GM19023 (cell line): Measurements from ENCODE around the gene PTRH1.

ENCODE experiments used
- ATAC-seq: cut with Tn5 transposase; IDR thresholded peaks from one replicate; pipeline ENCODE4 v1.9.1; 2021; ENCODE audit warnings: mild to moderate bottlenecking, moderate library complexity; ENCODE audit not compliant: unreplicated experiment

Gene PTRH1

GRCh38 chr9:127698985-127699670 is 16.3 kb downstream of the PTRH1 start:
- ATAC-seq: peak; percentile 88

- no peak for ATAC-seq
These were observed 17.1 kb downstream of the PTRH1 start for GRCh38 chr9:127698386-127698785.

- ATAC-seq: no peak
These were observed 17.9 kb downstream of the PTRH1 start for GRCh38 chr9:127697575-127697974.

GRCh38 chr9:127694890-127695720 is 20.4 kb downstream of the PTRH1 start:
- no peak for ATAC-seq

GRCh38 chr9:127693697-127694096 is 21.8 kb downstream of the PTRH1 start:
- no peak for ATAC-seq

GRCh38 chr9:127693143-127693542 is 22.3 kb downstream of the PTRH1 start:
- no peak for ATAC-seq

GRCh38 chr9:127692071-127692470 is 23.4 kb downstream of the PTRH1 start:
- ATAC-seq: no peak

GRCh38 chr9:127690735-127691134 is 24.7 kb downstream of the PTRH1 start:
- ATAC-seq: no peak

- no peak for ATAC-seq
These were observed 26.0 kb downstream of the PTRH1 start for GRCh38 chr9:127689329-127690000.

GRCh38 chr9:127686461-127687393 is 28.7 kb downstream of the PTRH1 start:
- no peak for ATAC-seq

- no peak for ATAC-seq
These were observed 30.9 kb downstream of the PTRH1 start for GRCh38 chr9:127684576-127684975.

- ATAC-seq: no peak
These were observed 31.7 kb downstream of the PTRH1 start for GRCh38 chr9:127683723-127684122.

GRCh38 chr9:127682351-127683136 is 32.9 kb downstream of the PTRH1 start:
- ATAC-seq: no peak

GRCh38 chr9:127680846-127681245 is 34.6 kb downstream of the PTRH1 start:
- ATAC-seq: no peak

GRCh38 chr9:127680226-127680625 is 35.2 kb downstream of the PTRH1 start:
- ATAC-seq: no peak

GRCh38 chr9:127679506-127679905 is 36.0 kb downstream of the PTRH1 start:
- no peak for ATAC-seq

- ATAC-seq: no peak
These were observed 38.8 kb downstream of the PTRH1 start for GRCh38 chr9:127676638-127677037.

- no peak for ATAC-seq
These were observed 42.2 kb downstream of the PTRH1 start for GRCh38 chr9:127673234-127673633.

GRCh38 chr9:127667906-127668305 is 47.6 kb downstream of the PTRH1 start:
- ATAC-seq: no peak
